SK-N-SH treated with all-trans-retinoic acid at 6 μM for 48 hours (cell line): ENCODE data around the gene TNS4.

Source experiments
- ATAC-seq: fragments of 200-7000 bp; cut with Tn5 transposase; 3 replicates; pipeline ENCODE4 v1.9.1; 2020; ENCODE audit warnings: mild to moderate bottlenecking, moderate library complexity
- ARNTL ChIP-seq: fragments of 450-650 bp; formaldehyde crosslinking; IDR thresholded peaks from 2 replicates; pipeline ENCODE4 v1.5.0; 2020; ENCODE audit warnings: low read depth, mild to moderate bottlenecking, moderate library complexity, borderline replicate concordance
- BACH2 ChIP-seq: fragments of 250-450 bp; sonication (Bioruptor Pico); IDR thresholded peaks from 2 replicates; pipeline ENCODE4 v1.9.0; 2021; ENCODE audit warnings: mild to moderate bottlenecking, borderline replicate concordance
- CREB5 ChIP-seq: fragments of 250-450 bp; sonication (Bioruptor Pico); IDR thresholded peaks from 2 replicates; pipeline ENCODE4 v1.5.1; 2020; ENCODE audit warnings: low read depth, mild to moderate bottlenecking, moderate library complexity
- CSDC2 ChIP-seq: fragments of 250-450 bp; sonication (Bioruptor Pico); IDR thresholded peaks from 2 replicates; pipeline ENCODE4 v1.5.0; 2020; ENCODE audit warnings: mild to moderate bottlenecking, moderate library complexity
- CSRNP3 ChIP-seq: fragments of 250-450 bp; sonication (Bioruptor Pico); IDR thresholded peaks from 2 replicates; pipeline ENCODE4 v1.5.1; 2021; ENCODE audit warnings: mild to moderate bottlenecking, moderate library complexity
- GLIS3 ChIP-seq: fragments of 250-450 bp; sonication (Bioruptor Pico); IDR thresholded peaks from 2 replicates; pipeline ENCODE4 v1.5.0; 2020; ENCODE audit warnings: mild to moderate bottlenecking, moderate library complexity
- ISL1 ChIP-seq: fragments of 250-450 bp; sonication (Bioruptor Pico); IDR thresholded peaks from 2 replicates; pipeline ENCODE4 v2.1.2; 2022; ENCODE audit warnings: mild to moderate bottlenecking, moderate library complexity
- OSR1 ChIP-seq: fragments of 250-450 bp; sonication (Bioruptor Pico); IDR thresholded peaks from 2 replicates; pipeline ENCODE4 v1.8.0; 2022; ENCODE audit warnings: moderate library complexity, mild to moderate bottlenecking, inconsistent platforms
- PATZ1 ChIP-seq: fragments of 250-450 bp; sonication (Bioruptor Pico); IDR thresholded peaks from 2 replicates; pipeline ENCODE4 v1.8.0; 2020; ENCODE audit warnings: mild to moderate bottlenecking, moderate library complexity, borderline replicate concordance
- POU6F1 ChIP-seq: fragments of 250-450 bp; sonication (Bioruptor Pico); IDR thresholded peaks from 2 replicates; pipeline ENCODE4 v1.8.0; 2021; ENCODE audit warnings: low read depth, mild to moderate bottlenecking, moderate library complexity, borderline replicate concordance
- SNAI2 ChIP-seq: fragments of 250-450 bp; sonication (Bioruptor Pico); IDR thresholded peaks from 2 replicates; pipeline ENCODE4 v1.5.0; 2020; ENCODE audit warnings: mild to moderate bottlenecking, moderate library complexity
- TCF4 ChIP-seq: fragments of 250-450 bp; sonication (Bioruptor Pico); IDR thresholded peaks from 2 replicates; pipeline ENCODE4 v1.8.0; 2021; ENCODE audit warnings: mild to moderate bottlenecking, moderate library complexity, borderline replicate concordance
- TSHZ2 ChIP-seq: fragments of 250-450 bp; sonication (Bioruptor Pico); IDR thresholded peaks from 2 replicates; pipeline ENCODE4 v1.5.0; 2020; ENCODE audit warnings: mild to moderate bottlenecking, moderate library complexity
- ZFP3 ChIP-seq: fragments of 250-450 bp; sonication (Bioruptor Pico); IDR thresholded peaks from 2 replicates; pipeline ENCODE4 v1.5.0; 2020; ENCODE audit warnings: mild to moderate bottlenecking, moderate library complexity
- ZFP30 ChIP-seq: fragments of 450-650 bp; formaldehyde crosslinking; IDR thresholded peaks from 2 replicates; pipeline ENCODE4 v1.5.0; 2022; ENCODE audit warnings: mild to moderate bottlenecking, moderate library complexity
- ZNF565 ChIP-seq: fragments of 450-650 bp; formaldehyde crosslinking; conservative IDR thresholded peaks from 2 replicates; pipeline ENCODE4 v1.5.0; 2020; ENCODE audit warnings: low read depth, mild to moderate bottlenecking, moderate library complexity
- ZNF70 ChIP-seq: fragments of 450-650 bp; formaldehyde crosslinking; IDR thresholded peaks from 2 replicates; pipeline ENCODE4 v1.5.0; 2020; ENCODE audit warnings: mild to moderate bottlenecking, moderate library complexity
- ZNF8 ChIP-seq: fragments of 450-650 bp; formaldehyde crosslinking; IDR thresholded peaks from 2 replicates; pipeline ENCODE4 v1.5.0; 2020; ENCODE audit warnings: mild to moderate bottlenecking, moderate library complexity

TNS4 gene

GRCh38 chr17:40535438-40535837, 34.0 kb upstream of the TNS4 start (continued):
- TF ChIP-seq ZNF565 (CRISPR knock-in tag) (no peak), ZFP3 (CRISPR knock-in tag) (no peak)
- TF ChIP-seq, all 23 proteins: peak for 0

GRCh38 chr17:40534371-40535189, 33.2 kb upstream of the TNS4 start:
- no peak for ATAC-seq
- TF ChIP-seq TSHZ2 (no peak), ZNF8 (CRISPR knock-in tag) (no peak), POU6F1 (CRISPR knock-in tag) (no peak)

- no peak for ATAC-seq
- TF ChIP-seq ISL1 (CRISPR knock-in tag) (no peak), PATZ1 (CRISPR knock-in tag) (no peak), ARNTL (CRISPR knock-in tag) (no peak), ZNF8 (CRISPR knock-in tag) (no peak), ZFP3 (CRISPR knock-in tag) (no peak), SNAI2 (CRISPR knock-in tag) (no peak), OSR1 (CRISPR knock-in tag) (no peak), TCF4 (CRISPR knock-in tag) (no peak)
- TF ChIP-seq, all 23 proteins: peak for 0
Measured at GRCh38 chr17:40533896-40534295, 32.5 kb upstream of the TNS4 start.

- ATAC-seq: no peak
Measured at GRCh38 chr17:40532520-40533253, 31.3 kb upstream of the TNS4 start.

More at GRCh38 chr17:40532520-40533253, 31.3 kb upstream of the TNS4 start:
- TF ChIP-seq TCF4 (CRISPR knock-in tag) (no peak), POU6F1 (CRISPR knock-in tag) (no peak), ZNF70 (CRISPR knock-in tag) (no peak), GLIS3 (no peak), BACH2 (CRISPR knock-in tag) (no peak), CREB5 (CRISPR knock-in tag) (no peak), ZFP30 (CRISPR knock-in tag) (no peak), CSRNP3 (CRISPR knock-in tag) (no peak), CSDC2 (CRISPR knock-in tag) (no peak)
